ENCODE data around the gene UBXN6.

UBXN6 gene

GRCh38 chr19:4455719-4456475 is 1.7 kb downstream of the UBXN6 start:
- DNase-seq (ENCODE audit: low read depth in 1 of 2, low spot score in 1 of 2): no peak
- Histone ChIP-seq H3K27ac (replicated peaks) (peak overlapping the region; percentile 46), H3K27me3 (ENCODE audit: insufficient read depth, poor library complexity, severe bottlenecking) (no peaks in the 10 kb centered on the region), H3K4me3 (replicated peaks; ENCODE audit: insufficient read depth, low read length) (peak overlapping the region; percentile 78)
- TF ChIP-seq SPI1 (IDR thresholded peaks at IDR 0.05; ENCODE audit: borderline replicate concordance, low read depth) (no peak), REST (IDR thresholded peaks at IDR 0.05; ENCODE audit: insufficient replicate concordance, low read depth) (no peak)

- H3K4me3 ChIP-seq (replicated peaks; ENCODE audit: insufficient read depth, low read length): no peak overlapping the region
- no peak overlapping the region for H3K27ac ChIP-seq (replicated peaks)
- no peaks in the 10 kb centered on the region for H3K27me3 ChIP-seq (ENCODE audit: insufficient read depth, poor library complexity, severe bottlenecking)
- no peak for DNase-seq (ENCODE audit: low read depth in 1 of 2, low spot score in 1 of 2)
- TF ChIP-seq CTCF (IDR thresholded peaks at IDR 0.05; ENCODE audit: insufficient read depth, low read length) (no peak), GABPA (IDR thresholded peaks at IDR 0.05; ENCODE audit: low read depth) (no peak), REST (IDR thresholded peaks at IDR 0.05; ENCODE audit: insufficient replicate concordance, low read depth) (no peak), SPI1 (IDR thresholded peaks at IDR 0.05; ENCODE audit: borderline replicate concordance, low read depth) (no peak), POLR2AphosphoS5 (IDR thresholded peaks at IDR 0.05; ENCODE audit: low read depth) (no peak)
Observed at GRCh38 chr19:4454747-4455718, 2.6 kb downstream of the UBXN6 start.

GRCh38 chr19:4453232-4454179 is 4.1 kb downstream of the UBXN6 start:
- DNase-seq (ENCODE audit: low read depth in 1 of 2, low spot score in 1 of 2): no peak
- Histone ChIP-seq H3K27me3 (ENCODE audit: insufficient read depth, poor library complexity, severe bottlenecking) (no peaks in the 10 kb centered on the region), H3K4me3 (replicated peaks; ENCODE audit: insufficient read depth, low read length) (no peak overlapping the region), H3K27ac (replicated peaks) (no peak overlapping the region)
- TF ChIP-seq SPI1 (IDR thresholded peaks at IDR 0.05; ENCODE audit: borderline replicate concordance, low read depth) (no peak), CTCF (IDR thresholded peaks at IDR 0.05; ENCODE audit: insufficient read depth, low read length) (no peak), POLR2AphosphoS5 (IDR thresholded peaks at IDR 0.05; ENCODE audit: low read depth) (no peak), GABPA (IDR thresholded peaks at IDR 0.05; ENCODE audit: low read depth) (no peak), REST (IDR thresholded peaks at IDR 0.05; ENCODE audit: insufficient replicate concordance, low read depth) (no peak)
